ENCODE measurements around the gene TRA2B. TPM values are rescaled to one million over a fixed set of nuclear protein-coding genes. Genes with fewer than 3 reads are reported as not detected.

TRA2B gene
- total and polyA plus RNA-seq, 2 of the 8 experiments (the other 6 are each of a cell fraction or from before 2014, with no cell fraction given) = 206 to 274 TPM

GRCh38 chr3:185983495-185984141, 45.8 kb upstream of the TRA2B start:
- peaks cover 0 to 5% (median 2%) of the 10 kb centered on the region in 4 experiments; a peak in 3 of 7 replicates for H3K4me1 ChIP-seq (replicated peaks in 1 of 4; ENCODE audit: control insufficient read depth in 3 of 4, insufficient read depth in 4 of 4, low read length in 3 of 4)
- no peak overlapping the region for H3K27ac ChIP-seq (ENCODE audit: low read depth, low read length)
- ChIA-PET POLR2A (ENCODE audit: partially characterized antibody) (no interaction called here), CTCF (ENCODE audit: partially characterized antibody) (interaction anchor here (0.7 to 3.0 kb wide), 39 partner anchors 10 to 575 kb away, joined by 3 to 26 read pairs (median 5); no protein-coding TSS in a partner anchor)
- peak overlapping the region; percentile 7 to 61; a peak in 3 of 4 replicates for H3K4me2 ChIP-seq (ENCODE audit: insufficient read depth in 1 of 2, low read depth in 2 of 2, low read length in 2 of 2)
- no peaks in the 10 kb centered on the region for H3K36me3 ChIP-seq (ENCODE audit: control insufficient read depth in 2 of 4, insufficient read depth in 4 of 4, low read length in 3 of 4)
- H3K18ac ChIP-seq (ENCODE audit: extremely low read depth, low read length) = no peak overlapping the region
- H2AFZ ChIP-seq (ENCODE audit: low read length) = peak overlapping the region; percentile 91
- H3K79me2 ChIP-seq (ENCODE audit: control insufficient read depth in 1 of 2, insufficient read depth in 2 of 2, low read length in 2 of 2) = no peaks in the 10 kb centered on the region
- WGBS, 2 experiments (ENCODE audit: extremely low coverage in 1 of 2, insufficient coverage in 1 of 2, insufficient read length in 1 of 2, insufficient replicate concordance in 2 of 2, low coverage in 1 of 2, low lambda C conversion rate in 2 of 2, missing lambda C conversion rate in 1 of 2) = 25% methylated on average over 23 of the region's 23 CpGs; no CpG with 5 or more reads in 1 of the 2 experiments
- H3K4ac ChIP-seq (replicated peaks; ENCODE audit: insufficient read length, low read depth, low read length) = no peak overlapping the region
- DNase-seq (ENCODE audit: low read depth in 1 of 2, low spot score in 2 of 2) (peak; percentile 49 to 90), FAIRE-seq (peak; percentile 28)
- 0 out of 2 replicates have a peak overlapping the region, but pooled peaks have one; percentile 24 for H2BK5ac ChIP-seq (ENCODE audit: low read depth, low read length)
- H3K79me1 ChIP-seq (ENCODE audit: low read depth, low read length) = no peaks in the 10 kb centered on the region
- no peak overlapping the region for H4K91ac ChIP-seq (replicated peaks; ENCODE audit: insufficient read length, low read length)
- H3K56ac ChIP-seq (replicated peaks; ENCODE audit: insufficient read length, low read depth, low read length) = no peak overlapping the region
- H4K20me1 ChIP-seq (replicated peaks in 1 of 2; ENCODE audit: control insufficient read depth in 1 of 2, insufficient read depth in 2 of 2, low read length in 2 of 2) = no peaks in the 10 kb centered on the region
- no peak overlapping the region for H2BK120ac ChIP-seq (replicated peaks; ENCODE audit: low read depth, low read length)
- H4K5ac ChIP-seq (ENCODE audit: insufficient read length, low read depth, low read length) = no peak overlapping the region
- peak overlapping the region; percentile 32; the same call in 1 of the 2 replicates for H2BK20ac ChIP-seq (ENCODE audit: low read length)
- no peaks in the 10 kb centered on the region for H3K23me2 ChIP-seq (ENCODE audit: low read depth, low read length)
- H3K9ac ChIP-seq (replicated peaks in 1 of 4; ENCODE audit: extremely low read depth in 1 of 4, low read depth in 3 of 4, low read length in 3 of 4) = no peak overlapping the region
- peak overlapping the region; percentile 27; the same call in 1 of the 2 replicates for H2BK12ac ChIP-seq (ENCODE audit: low read depth, low read length)
- 0 out of 2 replicates have a peak overlapping the region, but pooled peaks have one; percentile 81 for H2BK15ac ChIP-seq (ENCODE audit: low read length)
- H3K9me3 ChIP-seq (ENCODE audit: insufficient read depth in 2 of 2, low read depth in 1 of 2, low read length in 1 of 2) = no peaks in the 10 kb centered on the region
- H3K4me3 ChIP-seq (ENCODE audit: extremely low read depth in 1 of 4, insufficient read depth in 2 of 4, low read depth in 3 of 4, low read length in 4 of 4) = peak overlapping the region in 3 of 4 experiments; percentile 12 to 44 (median 34); a peak in 5 of 8 replicates
- no peak overlapping the region for H3K14ac ChIP-seq (ENCODE audit: insufficient read length)
- H4K8ac ChIP-seq (ENCODE audit: extremely low read depth, insufficient read depth, low read length) = no peak overlapping the region
- no peak overlapping the region for H3K23ac ChIP-seq (ENCODE audit: insufficient read length)
- H3K27me3 ChIP-seq (replicated peaks in 1 of 4; ENCODE audit: control insufficient read depth in 3 of 4, extremely low read depth in 1 of 4, insufficient read depth in 3 of 4, low read length in 3 of 4) = peaks cover 0 to 3% (median 0%) of the 10 kb centered on the region in 4 experiments; a peak in 2 of 7 replicates
- no peak overlapping the region for H2AK5ac ChIP-seq (ENCODE audit: low read depth, low read length)
- TF ChIP-seq CTBP2 (IDR thresholded peaks at IDR 0.05; ENCODE audit: borderline replicate concordance, insufficient read depth, insufficient read length, low read length) = no peak
- TF ChIP-seq HDAC6 (IDR thresholded peaks at IDR 0.05; ENCODE audit: low read depth, low read length) = no peak
- TF ChIP-seq EP300 (IDR thresholded peaks at IDR 0.05; ENCODE audit: borderline replicate concordance in 1 of 2, low read depth in 2 of 2, low read length in 2 of 2) = no peak
- no peak for TF ChIP-seq SUZ12 (IDR thresholded peaks at IDR 0.05; ENCODE audit: low read length)
- peak; percentile 98 to 99 for TF ChIP-seq RAD21 (IDR thresholded peaks at IDR 0.05 in 1 of 2, conservative IDR thresholded peaks at IDR 0.05 in 1 of 2; ENCODE audit: low read depth in 2 of 2, low read length in 2 of 2)
- no peak for TF ChIP-seq CBX8 (IDR thresholded peaks at IDR 0.05; ENCODE audit: borderline replicate concordance, low read depth, low read length)
- no peak for TF ChIP-seq ZNF274 (IDR thresholded peaks at IDR 0.05; ENCODE audit: borderline replicate concordance, extremely low read depth, low read length)
- no peak for TF ChIP-seq NANOG (IDR thresholded peaks at IDR 0.05; ENCODE audit: insufficient read depth, low read depth, low read length, poor library complexity, severe bottlenecking)
- TF ChIP-seq KDM4A (IDR thresholded peaks at IDR 0.05; ENCODE audit: low read depth, low read length, severe bottlenecking) = no peak
- TF ChIP-seq CEBPB (IDR thresholded peaks at IDR 0.05; ENCODE audit: low read depth, low read length) = 0 out of 2 replicates have a peak, but pooled peaks have one; percentile 22
- TF ChIP-seq SP4 (IDR thresholded peaks at IDR 0.05; ENCODE audit: low read length) = no peak

Data from H1 (cell line).